ENCODE results near the gene RSU1. TPM values are rescaled to one million over a fixed set of nuclear protein-coding genes. Genes with fewer than 3 reads are reported as not detected.

Gene RSU1
- total RNA-seq, 1 experiment from 2014 or later, result 44.5 TPM

- H3K4me1 ChIP-seq (replicated peaks; ENCODE audit: insufficient read depth), result 0 out of 2 replicates have a peak, but pooled peaks cover 6% of the 10 kb centered on the region
- H3K79me2 ChIP-seq (ENCODE audit: low read depth), result no peaks in the 10 kb centered on the region
- ChIA-PET CTCF (interaction anchor here (0.6 kb wide), 1 partner anchor 1060 kb away, joined by 4 read pairs; no protein-coding TSS in a partner anchor), POLR2A (ENCODE audit: unreplicated experiment) (interaction anchor here (0.5 to 1.0 kb wide), 2 partner anchors 365 to 555 kb away, joined by 4 read pairs; no protein-coding TSS in a partner anchor)
- no peak overlapping the region for H3K27ac ChIP-seq
- H2AFZ ChIP-seq, result no peak overlapping the region
- H3F3A ChIP-seq (ENCODE audit: insufficient read depth, low read depth), result no peaks in the 10 kb centered on the region
- H3K36me3 ChIP-seq (ENCODE audit: low read depth), result no peaks in the 10 kb centered on the region
- H3K9me3 ChIP-seq (ENCODE audit: insufficient read depth, low read depth), result no peaks in the 10 kb centered on the region
- BruUV-seq (replicated peaks), result no TSS peak
- no peak for TF ChIP-seq CTCF (conservative IDR thresholded peaks at IDR 0.05)
- no peak for TF ChIP-seq EZH2 (IDR thresholded peaks at IDR 0.05; ENCODE audit: low read depth)
- H3K9me2 ChIP-seq (ENCODE audit: insufficient read depth), result no peaks in the 10 kb centered on the region
- intact Hi-C loops (cut with micrococcal nuclease; ENCODE audit: unreplicated experiment), result no loop called here
- no peaks in the 10 kb centered on the region for H4K20me1 ChIP-seq (ENCODE audit: insufficient read depth)
- no peak for DNase-seq
- no peak overlapping the region for H3K4me3 ChIP-seq
- H3K4me2 ChIP-seq, result no peak overlapping the region
- no peaks in the 10 kb centered on the region for H3K27me3 ChIP-seq (ENCODE audit: insufficient read depth, low read depth)
These were observed 46.5 kb upstream of the RSU1 start for GRCh38 chr10:16863766-16864165.

- Histone ChIP-seq H3K27ac (no peak overlapping the region), H3F3A (ENCODE audit: insufficient read depth, low read depth) (no peaks in the 10 kb centered on the region), H2AFZ (no peak overlapping the region), H3K27me3 (ENCODE audit: insufficient read depth, low read depth) (no peaks in the 10 kb centered on the region), H3K4me3 (no peak overlapping the region), H3K9me2 (ENCODE audit: insufficient read depth) (no peaks in the 10 kb centered on the region), H3K36me3 (ENCODE audit: low read depth) (no peaks in the 10 kb centered on the region), H3K4me2 (no peak overlapping the region), H3K79me2 (ENCODE audit: low read depth) (no peaks in the 10 kb centered on the region), H3K9me3 (ENCODE audit: insufficient read depth, low read depth) (no peaks in the 10 kb centered on the region), H4K20me1 (ENCODE audit: insufficient read depth) (no peaks in the 10 kb centered on the region), H3K4me1 (replicated peaks; ENCODE audit: insufficient read depth) (no peaks in the 10 kb centered on the region)
- CTCF ChIA-PET, result no interaction called here
- DNase-seq, result no peak
- no TSS peak for BruUV-seq (replicated peaks)
- POLR2A ChIA-PET (ENCODE audit: unreplicated experiment), result interaction anchor here (0.6 to 0.7 kb wide), 2 partner anchors 35 to 633 kb away, joined by 3 to 5 read pairs; no protein-coding TSS in a partner anchor
- no peak for TF ChIP-seq EZH2 (IDR thresholded peaks at IDR 0.05; ENCODE audit: low read depth)
- intact Hi-C loops (cut with micrococcal nuclease; ENCODE audit: unreplicated experiment), result no loop called here
These were observed 40.2 kb upstream of the RSU1 start for GRCh38 chr10:16857419-16857818.

GRCh38 chr10:16856567-16856966 lies 39.3 kb upstream of the RSU1 start:
- intact Hi-C loops (cut with micrococcal nuclease; ENCODE audit: unreplicated experiment), result no loop called here

More at GRCh38 chr10:16856567-16856966, 39.3 kb upstream of the RSU1 start:
- Histone ChIP-seq H3K79me2 (ENCODE audit: low read depth) (no peaks in the 10 kb centered on the region), H2AFZ (no peak overlapping the region), H3K27ac (no peak overlapping the region), H3F3A (ENCODE audit: insufficient read depth, low read depth) (no peaks in the 10 kb centered on the region), H3K4me3 (no peak overlapping the region), H4K20me1 (ENCODE audit: insufficient read depth) (no peaks in the 10 kb centered on the region), H3K27me3 (ENCODE audit: insufficient read depth, low read depth) (no peaks in the 10 kb centered on the region), H3K4me1 (replicated peaks; ENCODE audit: insufficient read depth) (no peaks in the 10 kb centered on the region), H3K9me2 (ENCODE audit: insufficient read depth) (no peaks in the 10 kb centered on the region), H3K9me3 (ENCODE audit: insufficient read depth, low read depth) (no peaks in the 10 kb centered on the region), H3K36me3 (ENCODE audit: low read depth) (no peaks in the 10 kb centered on the region), H3K4me2 (no peak overlapping the region)
- no TSS peak for BruUV-seq (replicated peaks)
- DNase-seq, result no peak
- ChIA-PET CTCF (no interaction called here), POLR2A (ENCODE audit: unreplicated experiment) (no interaction called here)
- TF ChIP-seq CTCF (conservative IDR thresholded peaks at IDR 0.05) (no peak), EZH2 (IDR thresholded peaks at IDR 0.05; ENCODE audit: low read depth) (no peak)

All from PC-9 (cell line).